Effector memory CD8-positive, alpha-beta T cell (primary cell): ENCODE data around the gene ITGB2.
A peak's percentile ranks its signal among the peaks of the same experiment; 100 is the strongest.

Experiments
- ATAC-seq: fragments of 150-1000 bp; cut with Tn5 transposase; replicated peaks from 2 replicates; pipeline ENCODE4 v1.10.0; 2021; ENCODE audit warnings: mild to moderate bottlenecking, moderate library complexity
- DNase-seq, 3 experiments: peaks; one replicate each; pipeline ENCODE4 v3.0.0; 2021
- H3K27ac Mint-ChIP-seq, 2 donors: one replicate each; pipeline ENCODE4 v1.8.0; 2022; ENCODE audit warnings: mild to moderate bottlenecking in 2 of 2, mixed read lengths in 2 of 2, moderate library complexity in 2 of 2
- H3K27me3 Mint-ChIP-seq, 2 donors: one replicate each; pipeline ENCODE4 v1.8.0; 2022; ENCODE audit warnings: mixed read lengths in 2 of 2
- H3K36me3 Mint-ChIP-seq: one replicate; pipeline ENCODE4 v1.8.0; 2022; ENCODE audit warnings: mild to moderate bottlenecking, moderate library complexity, mixed read lengths; ENCODE audit not compliant: insufficient read depth
- H3K4me1 Mint-ChIP-seq, 2 donors: one replicate each; pipeline ENCODE4 v1.8.0; 2022; ENCODE audit warnings: low read depth in 2 of 2, mixed read lengths in 2 of 2
- H3K4me3 Mint-ChIP-seq, 2 donors: one replicate each; pipeline ENCODE4 v1.8.0; 2022; ENCODE audit warnings: mild to moderate bottlenecking in 2 of 2, mixed read lengths in 2 of 2, moderate library complexity in 2 of 2
- H3K9me3 Mint-ChIP-seq, 2 donors: one replicate each; pipeline ENCODE4 v1.8.0; 2022; ENCODE audit warnings: mixed read lengths in 2 of 2

The ITGB2 gene

GRCh38 chr21:44850208-44850800 lies 70.4 kb downstream of the ITGB2 start:
- no peak for ATAC-seq
- Mint-ChIP-seq H3K27me3 (no peaks in the 10 kb centered on the region), H3K4me1 (peaks cover 11 to 21% of the 10 kb centered on the region in 2 donors), H3K9me3 (no peaks in the 10 kb centered on the region), H3K4me3 (no peak overlapping the region), H3K36me3 (peaks cover 74% of the 10 kb centered on the region), H3K27ac (peak overlapping the region in 1 of 2 donors; percentile 13)
- no peak for DNase-seq

DNA sequence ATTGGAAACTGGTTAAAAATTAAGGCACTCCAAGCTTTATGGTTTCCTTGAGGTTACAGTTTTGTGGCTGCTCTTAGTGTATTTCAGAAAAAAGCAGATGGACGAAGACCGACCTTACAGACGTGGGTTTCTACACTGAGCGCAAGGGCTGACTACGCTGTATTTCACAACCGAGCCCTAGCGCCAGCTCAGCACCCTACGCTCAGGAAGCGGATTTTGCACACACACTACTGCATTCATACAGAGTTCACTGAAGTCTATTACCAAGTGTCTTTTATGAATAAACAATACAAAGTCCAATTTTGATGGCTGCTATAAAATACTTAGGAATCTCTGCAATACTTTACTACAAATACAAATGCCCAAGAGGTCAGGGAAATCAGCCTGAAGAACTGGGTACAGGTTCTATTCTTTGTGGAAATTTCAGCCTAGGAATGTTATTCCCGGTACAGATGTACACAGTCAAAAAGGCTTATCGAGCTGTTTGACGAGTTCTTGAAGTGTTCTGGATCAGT lies 71.0 kb downstream of the ITGB2 start:
- H3K4me1 Mint-ChIP-seq, result peaks cover 11 to 20% of the 10 kb centered on the region in 2 donors
- ATAC-seq (no peak), DNase-seq (no peak)
- H3K27me3 Mint-ChIP-seq, result peaks cover 0 to under 1% of the 10 kb centered on the region in 2 donors
- peaks cover 68% of the 10 kb centered on the region for H3K36me3 Mint-ChIP-seq
- H3K4me3 Mint-ChIP-seq, result no peak overlapping the region
- no peaks in the 10 kb centered on the region for H3K9me3 Mint-ChIP-seq
- no peak overlapping the region for H3K27ac Mint-ChIP-seq

DNA sequence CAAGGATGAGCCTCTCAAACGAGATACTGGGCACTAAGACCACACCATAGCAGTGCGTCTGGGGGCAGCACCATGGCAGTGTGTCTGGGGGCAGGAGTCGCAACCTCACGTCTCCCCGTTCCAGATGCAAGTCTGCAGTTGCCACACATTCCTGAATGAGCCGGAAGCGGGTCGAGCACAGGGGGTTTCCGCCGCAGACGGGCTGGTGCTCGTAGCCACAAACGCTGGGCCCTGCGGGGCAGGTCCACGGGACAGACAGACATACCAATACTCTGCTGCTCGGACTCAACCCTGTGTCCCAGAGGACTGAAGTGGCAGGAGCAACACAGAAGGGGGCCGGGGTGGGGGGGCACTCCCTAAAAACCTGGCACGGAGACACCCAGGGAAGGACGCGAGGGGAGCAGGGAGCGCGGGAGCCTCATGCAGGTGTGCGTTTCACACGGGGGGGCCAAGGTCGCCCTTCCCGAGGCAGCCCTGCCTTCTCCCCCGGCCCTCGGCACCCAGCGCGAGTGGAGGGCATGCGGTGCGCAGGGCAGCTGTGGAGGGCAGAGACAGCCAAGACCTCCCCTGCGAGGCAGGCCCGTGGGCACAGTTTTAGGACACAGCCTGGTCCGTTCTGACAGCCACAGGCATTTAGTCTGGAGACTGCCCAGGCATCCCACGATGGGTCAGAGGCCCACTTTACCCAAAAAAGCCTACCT lies 71.7 kb downstream of the ITGB2 start:
- ATAC-seq (no peak), DNase-seq (no peak)
- no peak overlapping the region for H3K27ac Mint-ChIP-seq
- no peak overlapping the region for H3K4me3 Mint-ChIP-seq
- no peaks in the 10 kb centered on the region for H3K9me3 Mint-ChIP-seq
- H3K4me1 Mint-ChIP-seq, result peaks cover 5 to 12% of the 10 kb centered on the region in 2 donors
- H3K27me3 Mint-ChIP-seq, result peaks cover 0 to 7% of the 10 kb centered on the region in 2 donors
- peaks cover 61% of the 10 kb centered on the region for H3K36me3 Mint-ChIP-seq

DNA sequence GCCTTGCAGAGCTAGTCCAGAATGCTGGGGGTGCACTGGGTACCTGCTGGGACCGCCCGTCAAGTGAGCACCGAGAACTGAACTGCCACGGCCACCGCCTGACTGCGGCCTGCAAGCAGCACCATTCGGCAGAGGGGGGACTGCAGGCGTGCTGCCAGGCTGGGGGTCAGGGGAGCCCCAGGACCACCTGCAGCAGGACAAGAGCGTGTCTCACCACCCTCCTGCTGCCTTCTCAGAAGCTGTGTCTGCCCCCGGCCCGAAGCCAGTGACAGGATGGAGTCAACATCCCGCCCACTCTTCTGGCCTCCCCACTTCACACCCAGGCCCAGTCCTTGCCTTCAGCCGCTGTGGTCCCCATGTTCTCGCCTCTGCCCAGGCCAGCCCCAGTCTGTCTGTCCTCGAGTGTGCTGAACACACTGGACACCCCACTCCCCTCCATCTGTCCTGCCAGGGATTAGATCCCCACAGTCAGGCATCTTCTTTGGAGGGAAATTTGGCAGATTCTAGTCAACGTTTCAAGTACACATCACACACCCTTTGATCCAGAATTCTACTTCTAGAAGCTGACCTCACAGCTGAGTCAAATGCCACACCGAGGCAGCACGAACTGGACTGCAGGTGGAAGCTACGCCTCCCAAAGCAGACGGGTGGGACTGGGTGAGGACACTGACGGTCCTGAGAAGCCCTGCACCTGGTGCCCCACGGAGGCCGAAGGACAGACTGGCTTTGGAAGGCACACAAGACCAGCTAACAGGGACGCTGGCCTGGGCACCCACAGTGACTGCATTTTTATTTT lies 73.2 kb downstream of the ITGB2 start:
- Mint-ChIP-seq H3K9me3 (no peaks in the 10 kb centered on the region), H3K4me3 (no peak overlapping the region), H3K4me1 (peaks cover 0 to 9% of the 10 kb centered on the region in 2 donors), H3K36me3 (peaks cover 46% of the 10 kb centered on the region), H3K27ac (no peak overlapping the region), H3K27me3 (peaks cover 0 to 17% of the 10 kb centered on the region in 2 donors)
- ATAC-seq, result no peak
- DNase-seq, result no peak

GRCh38 chr21:44846485-44847260 lies 74.0 kb downstream of the ITGB2 start:
- peak overlapping the region in 1 of 2 donors; percentile 55 for H3K27ac Mint-ChIP-seq
- peak; percentile 40 for ATAC-seq
- peak overlapping the region; percentile 58 to 66 for H3K4me3 Mint-ChIP-seq
- peaks cover 0 to 25% of the 10 kb centered on the region in 2 donors for H3K27me3 Mint-ChIP-seq
- H3K4me1 Mint-ChIP-seq, result peaks cover 0 to 9% of the 10 kb centered on the region in 2 donors
- DNase-seq, result no peak
- H3K9me3 Mint-ChIP-seq, result no peaks in the 10 kb centered on the region
- peaks cover 43% of the 10 kb centered on the region for H3K36me3 Mint-ChIP-seq

- H3K4me3 Mint-ChIP-seq, result peak overlapping the region; percentile 58 to 66
- H3K4me1 Mint-ChIP-seq, result peaks cover 0 to 9% of the 10 kb centered on the region in 2 donors
- H3K27ac Mint-ChIP-seq, result peak overlapping the region in 1 of 2 donors; percentile 55
- H3K9me3 Mint-ChIP-seq, result no peaks in the 10 kb centered on the region
- DNase-seq (no peak), ATAC-seq (no peak)
- peaks cover 0 to 31% of the 10 kb centered on the region in 2 donors for H3K27me3 Mint-ChIP-seq
- H3K36me3 Mint-ChIP-seq, result peaks cover 38% of the 10 kb centered on the region
Measured at GRCh38 chr21:44846224-44846484, 74.5 kb downstream of the ITGB2 start.

DNA sequence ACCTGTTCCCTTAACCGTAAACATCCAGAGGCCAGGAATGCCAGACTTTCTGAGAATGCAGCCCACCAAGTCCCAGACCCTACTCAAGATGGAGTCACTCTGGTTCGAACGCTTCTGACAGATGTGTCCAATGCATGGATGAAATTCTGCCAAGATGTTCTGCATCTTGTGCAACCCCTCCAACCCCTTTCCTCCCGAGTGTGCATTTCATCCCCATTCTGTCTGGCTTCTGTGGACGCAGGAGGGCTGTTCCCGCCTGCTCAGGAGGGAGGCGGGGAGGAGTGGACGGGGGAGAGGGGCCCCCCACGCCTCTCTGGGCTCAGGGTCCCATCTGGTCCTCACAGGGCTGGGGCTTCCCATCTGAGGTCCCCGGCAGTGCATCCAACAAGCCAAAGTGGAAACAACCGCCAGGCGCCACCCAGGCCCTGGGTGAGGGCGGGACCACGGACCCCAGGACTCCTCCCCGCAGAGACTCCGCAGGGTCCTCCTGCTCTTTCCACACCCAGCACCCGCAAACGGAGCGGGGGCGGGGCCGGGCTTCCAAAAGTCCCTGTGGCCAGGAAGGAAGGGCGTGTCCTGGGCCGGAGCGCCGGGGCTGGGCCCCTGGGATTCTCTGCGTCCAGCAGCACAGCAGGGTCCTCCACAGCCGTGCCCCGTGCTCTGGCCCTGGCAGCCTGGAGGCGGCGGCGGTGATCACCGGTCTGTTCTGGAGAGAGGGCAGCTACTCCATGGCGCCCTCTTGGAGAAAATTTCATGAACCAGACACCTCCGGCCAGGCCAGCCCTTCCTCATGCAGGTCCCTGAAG lies 75.1 kb downstream of the ITGB2 start:
- Mint-ChIP-seq H3K4me1 (peaks cover 0 to 9% of the 10 kb centered on the region in 2 donors), H3K27me3 (peaks cover 0 to 36% of the 10 kb centered on the region in 2 donors), H3K9me3 (no peaks in the 10 kb centered on the region), H3K36me3 (peaks cover 33% of the 10 kb centered on the region), H3K27ac (peak overlapping the region in 1 of 2 donors; percentile 55), H3K4me3 (peak overlapping the region; percentile 58 to 66)
- ATAC-seq (peak; percentile 79), DNase-seq (peak; percentile 21 to 27 (median 26))

- ATAC-seq, result no peak
Measured at GRCh38 chr21:44844256-44844655, 76.4 kb downstream of the ITGB2 start.

DNA sequence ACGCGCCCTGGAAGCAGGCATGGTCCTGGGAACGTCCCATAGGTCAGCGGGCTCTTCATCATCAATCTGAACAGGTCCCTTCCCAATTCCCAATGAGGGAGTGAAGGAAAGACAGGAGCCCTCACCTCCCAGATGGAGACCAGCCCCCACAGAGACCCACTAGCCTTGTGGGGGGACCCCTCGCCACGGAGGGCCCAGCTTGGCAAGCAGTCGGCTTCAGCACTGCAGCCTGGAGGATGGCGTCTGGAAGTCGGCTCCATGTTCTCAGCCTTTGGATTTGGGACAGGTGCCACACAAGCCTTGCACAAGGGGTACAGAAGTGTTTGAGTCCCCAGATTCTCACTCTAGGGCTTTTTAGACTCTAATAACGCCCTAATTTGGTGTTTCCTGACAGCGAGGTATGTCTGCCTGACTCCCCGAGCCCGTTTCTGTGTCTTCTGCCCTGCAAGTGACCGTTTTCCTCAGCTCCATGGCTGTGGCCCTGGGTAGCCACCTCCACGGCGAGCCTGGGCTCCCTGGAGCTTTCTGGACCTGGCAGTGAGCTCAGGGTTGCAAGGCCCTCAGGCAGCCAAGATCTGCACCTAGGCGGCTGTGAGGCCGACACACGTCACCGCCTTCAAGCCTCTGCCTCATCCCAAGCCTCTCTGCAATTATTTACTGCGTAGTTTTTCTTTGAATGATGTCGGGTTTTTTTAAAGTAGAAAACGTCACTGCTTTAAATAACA lies 77.8 kb downstream of the ITGB2 start:
- ATAC-seq (no peak), DNase-seq (no peak)
- Mint-ChIP-seq H3K4me3 (no peak overlapping the region), H3K36me3 (peaks cover 10% of the 10 kb centered on the region), H3K27ac (peak overlapping the region in 1 of 2 donors; percentile 69), H3K4me1 (peaks cover 0 to 9% of the 10 kb centered on the region in 2 donors), H3K27me3 (peaks cover 0 to 47% of the 10 kb centered on the region in 2 donors), H3K9me3 (no peaks in the 10 kb centered on the region)

More at GRCh38 chr21:44844256-44844655, 76.4 kb downstream of the ITGB2 start:
- H3K9me3 Mint-ChIP-seq, result no peaks in the 10 kb centered on the region
- H3K36me3 Mint-ChIP-seq, result peaks cover 22% of the 10 kb centered on the region
- H3K27me3 Mint-ChIP-seq, result peaks cover 0 to 47% of the 10 kb centered on the region in 2 donors
- peak overlapping the region in 1 of 2 donors; percentile 51 for H3K4me3 Mint-ChIP-seq
- no peak overlapping the region for H3K27ac Mint-ChIP-seq
- DNase-seq, result no peak
- H3K4me1 Mint-ChIP-seq, result peaks cover 0 to 9% of the 10 kb centered on the region in 2 donors

GRCh38 chr21:44842087-44842486 lies 78.6 kb downstream of the ITGB2 start:
- H3K27me3 Mint-ChIP-seq, result peaks cover 0 to 53% of the 10 kb centered on the region in 2 donors
- no peak for ATAC-seq
- peaks cover 0 to 9% of the 10 kb centered on the region in 2 donors for H3K4me1 Mint-ChIP-seq
- H3K27ac Mint-ChIP-seq, result no peak overlapping the region
- no peak for DNase-seq
- H3K9me3 Mint-ChIP-seq, result no peaks in the 10 kb centered on the region
- H3K4me3 Mint-ChIP-seq, result no peak overlapping the region
- peaks cover 8% of the 10 kb centered on the region for H3K36me3 Mint-ChIP-seq

DNA sequence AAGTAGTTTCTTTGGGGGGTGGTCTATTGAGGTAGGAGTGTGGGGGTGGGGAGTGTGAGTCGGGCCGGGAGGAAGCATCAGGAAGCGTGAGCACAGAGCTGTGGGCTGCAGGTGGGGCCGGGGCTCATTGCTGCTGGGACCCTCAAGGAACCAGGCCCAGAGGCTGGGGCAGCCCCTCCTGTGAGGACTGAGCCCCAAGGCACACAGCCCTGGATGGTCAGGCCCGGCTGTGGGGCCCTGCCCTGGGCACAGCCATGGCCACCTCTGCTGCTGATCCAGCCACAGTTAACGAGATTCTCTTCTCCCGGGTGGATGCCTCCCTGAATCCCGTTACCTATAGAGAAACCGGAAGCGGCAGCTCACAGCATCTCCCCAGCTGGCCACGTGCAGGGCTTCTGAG lies 79.9 kb downstream of the ITGB2 start:
- Mint-ChIP-seq H3K36me3 (no peaks in the 10 kb centered on the region), H3K27ac (no peak overlapping the region), H3K9me3 (no peaks in the 10 kb centered on the region), H3K4me1 (peaks cover 0 to 1% of the 10 kb centered on the region in 2 donors), H3K27me3 (peaks cover 0 to 56% of the 10 kb centered on the region in 2 donors), H3K4me3 (no peak overlapping the region)
- DNase-seq, result no peak
- no peak for ATAC-seq

DNA sequence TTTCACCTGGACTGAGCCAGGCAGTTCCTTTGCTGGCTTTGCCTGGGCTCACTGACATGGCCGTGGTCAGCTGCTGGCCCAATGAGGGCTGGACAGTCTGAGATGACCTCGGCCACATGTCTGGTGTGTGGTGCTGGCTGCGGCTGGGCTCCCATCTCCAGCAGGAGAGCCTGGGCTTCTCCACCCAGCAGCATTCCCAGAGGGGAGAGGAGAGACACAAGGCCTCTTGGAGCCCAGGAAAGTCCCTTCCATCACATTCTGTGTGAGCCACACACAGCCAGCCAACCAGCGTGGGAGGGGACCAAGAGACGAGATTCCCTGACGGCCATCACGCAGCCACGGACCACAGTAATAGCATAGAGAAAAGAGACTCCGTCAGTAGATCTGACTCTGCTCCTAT lies 81.7 kb downstream of the ITGB2 start:
- H3K27ac Mint-ChIP-seq, result no peak overlapping the region
- no peaks in the 10 kb centered on the region for H3K9me3 Mint-ChIP-seq
- H3K4me3 Mint-ChIP-seq, result no peak overlapping the region
- ATAC-seq, result no peak
- no peaks in the 10 kb centered on the region for H3K4me1 Mint-ChIP-seq
- H3K36me3 Mint-ChIP-seq, result no peaks in the 10 kb centered on the region
- peaks cover 0 to 49% of the 10 kb centered on the region in 2 donors for H3K27me3 Mint-ChIP-seq
- DNase-seq, result no peak
